C4-2B (cell line): ENCODE measurements around the gene SMCO1.

Source experiments
- H3K27ac ChIP-seq: fragments of 450-650 bp; 2 replicates; pipeline ENCODE4 v1.5.1; 2017
- CTCF ChIP-seq: fragments of 450-650 bp; conservative IDR thresholded peaks from 2 replicates; pipeline ENCODE4 v1.5.1; 2017; ENCODE audit warnings: mild to moderate bottlenecking
- ZFX ChIP-seq: fragments of 450-650 bp; IDR thresholded peaks from 2 replicates; pipeline ENCODE4 v1.6.1; 2017

Gene SMCO1

DNA sequence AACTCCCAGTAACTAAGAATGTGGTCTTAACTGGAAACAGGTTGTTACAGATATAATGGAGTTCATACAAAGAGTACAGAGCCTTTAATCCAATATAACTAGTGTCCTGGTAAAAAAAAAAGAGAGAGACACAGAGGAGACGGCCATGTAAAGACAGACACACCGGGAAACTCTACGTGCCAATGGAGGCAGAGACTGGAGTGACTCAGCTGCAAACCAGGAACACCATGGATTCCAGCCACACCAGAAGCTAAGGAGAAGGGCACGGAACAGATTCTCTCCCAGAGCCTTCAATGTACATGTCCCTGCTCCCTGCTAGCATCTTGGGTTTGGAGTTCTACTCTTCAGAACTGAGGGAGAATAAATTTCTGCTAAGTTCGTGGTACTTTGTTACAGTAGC, 16.1 kb downstream of the SMCO1 start:
- no peak for TF ChIP-seq ZFX
- no peak for TF ChIP-seq CTCF
- no peak overlapping the region for H3K27ac ChIP-seq

DNA sequence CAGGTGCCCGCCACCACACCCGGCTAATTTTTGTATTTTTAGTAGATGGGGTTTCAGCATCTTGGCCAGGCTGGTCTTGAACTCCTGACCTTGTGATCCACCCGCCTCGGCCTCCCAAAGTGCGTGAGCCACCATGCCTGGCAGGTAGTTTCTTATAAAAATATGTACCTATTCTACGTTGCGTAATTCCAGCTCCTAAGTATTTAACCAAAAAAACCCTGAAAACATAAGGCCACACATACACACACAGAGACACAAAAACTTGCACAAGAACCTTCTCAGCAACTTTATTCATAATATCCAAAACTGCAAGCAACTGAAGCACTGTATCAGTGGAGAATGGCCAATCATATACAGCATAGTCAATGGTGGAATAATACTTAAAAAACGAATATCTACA, 16.8 kb downstream of the SMCO1 start:
- TF ChIP-seq ZFX = no peak
- TF ChIP-seq CTCF = no peak
- no peak overlapping the region for H3K27ac ChIP-seq

DNA sequence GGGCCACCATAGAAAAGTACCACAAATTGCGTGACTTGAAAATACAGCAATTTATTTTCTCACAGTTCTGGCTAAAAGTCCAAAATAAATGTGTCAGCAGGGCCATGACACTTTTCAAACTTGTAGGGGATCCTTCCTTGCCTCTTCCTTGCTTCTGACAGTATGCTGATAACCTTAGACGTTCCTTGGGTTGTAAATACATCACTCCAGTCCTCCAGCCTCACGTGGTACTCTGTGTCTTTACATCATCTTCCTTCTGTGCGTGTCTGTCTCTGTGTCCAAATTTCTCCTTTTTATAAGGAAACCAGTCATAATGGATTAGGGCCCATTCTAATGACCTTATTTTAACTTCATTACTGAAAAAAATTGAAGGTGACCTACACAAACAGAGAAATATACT, 19.0 kb downstream of the SMCO1 start:
- no peak overlapping the region for H3K27ac ChIP-seq
- TF ChIP-seq ZFX (no peak), CTCF (no peak)

DNA sequence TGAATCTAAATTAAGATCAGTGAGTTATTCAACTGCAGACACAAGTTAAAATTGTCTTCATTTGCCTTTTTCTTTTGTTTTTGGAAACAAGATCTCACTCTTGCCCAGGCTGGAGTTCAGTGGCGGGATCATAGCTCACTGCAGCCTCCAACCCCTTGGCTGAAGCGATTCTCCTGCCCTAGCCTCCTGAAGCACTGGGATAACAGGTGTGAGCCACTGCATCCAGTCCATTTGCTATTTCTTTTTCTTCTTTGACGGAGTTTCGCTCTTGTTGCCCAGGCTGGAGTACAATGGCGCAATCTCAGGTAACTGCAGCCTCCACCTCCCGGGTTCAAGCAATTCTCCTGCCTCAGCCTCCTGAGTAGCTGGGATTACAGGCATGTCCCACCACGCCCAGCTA, 21.9 kb downstream of the SMCO1 start:
- no peak overlapping the region for H3K27ac ChIP-seq
- TF ChIP-seq CTCF (no peak), ZFX (no peak)

GRCh38 chr3:196492080-196492479, 23.1 kb downstream of the SMCO1 start:
- H3K27ac ChIP-seq = no peak overlapping the region
- TF ChIP-seq ZFX (no peak), CTCF (no peak)

DNA sequence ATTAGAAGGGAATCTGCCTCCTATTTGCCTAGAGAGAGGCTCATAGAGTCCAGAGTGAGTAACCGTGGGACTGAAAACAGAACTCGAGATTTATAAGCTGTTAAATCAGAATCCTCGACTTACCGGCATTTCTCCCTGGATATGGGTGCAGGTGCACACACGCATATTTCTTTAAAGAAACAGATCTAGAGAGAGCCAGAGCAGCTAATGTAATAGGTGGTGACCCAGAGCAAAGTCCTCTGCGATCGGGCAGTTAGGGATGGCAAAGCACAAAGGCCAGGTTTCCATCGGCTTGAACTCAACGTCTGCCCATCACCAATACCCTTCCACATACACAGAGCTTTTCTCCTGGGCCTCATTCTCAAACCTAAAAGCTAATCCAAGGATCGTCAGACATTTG, 25.4 kb downstream of the SMCO1 start:
- no peak overlapping the region for H3K27ac ChIP-seq
- TF ChIP-seq CTCF = no peak
- no peak for TF ChIP-seq ZFX

DNA sequence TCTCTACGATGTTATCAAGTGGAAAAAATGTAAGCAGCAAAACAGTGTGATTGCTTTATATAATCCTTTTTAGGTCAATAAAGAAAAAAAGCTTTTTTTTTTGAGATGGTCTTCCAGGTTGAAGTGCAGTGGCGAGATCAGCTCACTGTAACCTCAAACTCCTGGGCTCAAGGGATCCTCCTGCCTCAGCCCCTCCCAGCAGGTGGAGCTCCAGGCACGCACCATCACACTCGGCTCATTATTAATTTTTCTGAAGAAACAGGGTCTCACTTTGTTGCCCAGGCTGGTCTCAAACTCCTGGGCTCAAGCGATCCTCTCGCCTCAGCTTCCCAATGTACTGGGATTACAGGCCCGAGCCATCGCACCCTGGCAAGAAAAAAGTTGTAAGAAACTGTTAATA, 28.9 kb downstream of the SMCO1 start:
- TF ChIP-seq ZFX (no peak), CTCF (peak; percentile 57)
- H3K27ac ChIP-seq = no peak overlapping the region

DNA sequence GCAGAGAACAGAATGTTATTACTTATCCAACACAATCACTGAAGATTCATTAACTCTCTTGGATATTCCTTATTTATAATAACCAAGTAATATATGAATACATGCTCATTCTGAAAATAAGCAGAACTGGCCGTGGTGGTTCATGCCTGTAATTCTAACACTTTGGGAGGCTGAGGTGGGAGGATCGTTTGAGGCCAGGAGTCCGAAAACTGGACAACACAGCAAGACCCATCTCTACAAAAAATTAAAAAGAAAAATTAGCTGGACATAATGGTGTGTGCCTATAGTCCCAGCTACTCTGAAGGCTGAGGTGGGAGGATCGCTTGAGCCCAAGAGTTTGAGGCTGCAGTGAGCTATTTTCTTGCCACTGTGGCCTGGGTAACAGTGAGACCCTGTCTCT, 37.5 kb downstream of the SMCO1 start:
- H3K27ac ChIP-seq = no peak overlapping the region
- TF ChIP-seq CTCF = no peak
- no peak for TF ChIP-seq ZFX
